Spleen (tissue), 7 donors: Measurements from ENCODE around the gene GLS.

Experiments used
- POLR2A ChIP-seq, 3 donors: fragments of 450-650 bp; IDR thresholded peaks; one replicate each; pipeline ENCODE4 v1.5.1; 2017; ENCODE audit warnings: antibody characterized with exemption in 3 of 3, mild to moderate bottlenecking in 1 of 3
- POLR2AphosphoS5 ChIP-seq, 3 donors: sonication (generic); formaldehyde crosslinking; IDR thresholded peaks; one replicate each; pipeline ENCODE4 v1.5.1; 2017; ENCODE audit warnings: antibody characterized with exemption in 3 of 3
- TF ChIP-seq, protein P1 (sequence below), 11 experiments: fragments of 200-600 bp in 7 of 11; fragments of 450-650 bp in 4 of 11; sonication (generic) in 4 of 11; IDR thresholded peaks in 8 of 11; conservative IDR thresholded peaks in 3 of 11; 1 replicate in 7 of 11; 2 replicates in 4 of 11; pipeline versions ENCODE4 v1.4.0 to v1.8.0; 2016 to 2021; ENCODE audit warnings: antibody characterized with exemption in 11 of 11, inconsistent platforms in 4 of 11, mild to moderate bottlenecking in 1 of 11
- donor health status: DM: no; HTN: no; CAD: no; lungs with moderate emphysema.
- donor health status: DM: no; HTN: no; CAD: no.
- donor health status: DM: no; HTN: no; CAD: no.

DNA sequence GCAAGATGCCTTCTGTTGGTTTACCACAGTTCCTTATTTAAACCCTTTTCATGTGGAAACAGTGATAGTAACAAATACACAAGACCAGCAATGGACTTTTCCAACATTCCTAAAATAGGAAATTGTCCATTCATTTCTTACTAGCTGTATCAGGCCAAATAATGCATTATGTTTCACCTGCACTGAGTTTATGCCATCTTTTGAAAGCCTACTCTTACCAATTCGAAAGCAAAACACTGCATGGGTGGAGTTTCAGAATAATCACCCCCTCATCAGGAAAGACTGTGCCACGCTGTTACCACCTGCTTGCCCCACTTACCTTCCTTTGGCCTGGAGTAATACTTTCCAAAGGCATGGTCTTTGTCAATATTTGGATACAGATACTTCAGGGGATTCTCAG lies 95.9 kb downstream of the GLS start:
- TF ChIP-seq, protein P1, sequence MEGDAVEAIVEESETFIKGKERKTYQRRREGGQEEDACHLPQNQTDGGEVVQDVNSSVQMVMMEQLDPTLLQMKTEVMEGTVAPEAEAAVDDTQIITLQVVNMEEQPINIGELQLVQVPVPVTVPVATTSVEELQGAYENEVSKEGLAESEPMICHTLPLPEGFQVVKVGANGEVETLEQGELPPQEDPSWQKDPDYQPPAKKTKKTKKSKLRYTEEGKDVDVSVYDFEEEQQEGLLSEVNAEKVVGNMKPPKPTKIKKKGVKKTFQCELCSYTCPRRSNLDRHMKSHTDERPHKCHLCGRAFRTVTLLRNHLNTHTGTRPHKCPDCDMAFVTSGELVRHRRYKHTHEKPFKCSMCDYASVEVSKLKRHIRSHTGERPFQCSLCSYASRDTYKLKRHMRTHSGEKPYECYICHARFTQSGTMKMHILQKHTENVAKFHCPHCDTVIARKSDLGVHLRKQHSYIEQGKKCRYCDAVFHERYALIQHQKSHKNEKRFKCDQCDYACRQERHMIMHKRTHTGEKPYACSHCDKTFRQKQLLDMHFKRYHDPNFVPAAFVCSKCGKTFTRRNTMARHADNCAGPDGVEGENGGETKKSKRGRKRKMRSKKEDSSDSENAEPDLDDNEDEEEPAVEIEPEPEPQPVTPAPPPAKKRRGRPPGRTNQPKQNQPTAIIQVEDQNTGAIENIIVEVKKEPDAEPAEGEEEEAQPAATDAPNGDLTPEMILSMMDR (IDR thresholded peaks at IDR 0.05 in 8 of 11, conservative IDR thresholded peaks at IDR 0.05 in 3 of 11) = no peak
- TF ChIP-seq POLR2A (IDR thresholded peaks at IDR 0.05) (no peak), POLR2AphosphoS5 (IDR thresholded peaks at IDR 0.05) (no peak)
